ENCODE measurements around the gene CRYGN.

CRYGN gene

GRCh38 chr7:151426441-151426903 lies 13.5 kb downstream of the CRYGN start:
- DNase-seq (ENCODE audit: low read depth): no peak

GRCh38 chr7:151425670-151426440 lies 14.1 kb downstream of the CRYGN start:
- no peak for DNase-seq (ENCODE audit: low read depth)

- DNase-seq (ENCODE audit: low read depth): no peak
Measured at GRCh38 chr7:151424799-151425198, 15.1 kb downstream of the CRYGN start.

- no peak for DNase-seq (ENCODE audit: low read depth)
Measured at GRCh38 chr7:151423936-151424335, 16.0 kb downstream of the CRYGN start.

- no peak for DNase-seq (ENCODE audit: low read depth)
Measured at GRCh38 chr7:151423226-151423625, 16.7 kb downstream of the CRYGN start.

- DNase-seq (ENCODE audit: low read depth): no peak
Measured at GRCh38 chr7:151422212-151422611, 17.7 kb downstream of the CRYGN start.

- DNase-seq (ENCODE audit: low read depth): no peak
Measured at GRCh38 chr7:151420144-151420543, 19.8 kb downstream of the CRYGN start.

- DNase-seq (ENCODE audit: low read depth): no peak
Measured at GRCh38 chr7:151416941-151417315, 23.0 kb downstream of the CRYGN start.

GRCh38 chr7:151416112-151416940 lies 23.6 kb downstream of the CRYGN start:
- no peak for DNase-seq (ENCODE audit: low read depth)

GRCh38 chr7:151415375-151416105 lies 24.4 kb downstream of the CRYGN start:
- DNase-seq (ENCODE audit: low read depth): no peak

GRCh38 chr7:151413241-151413640 lies 26.7 kb downstream of the CRYGN start:
- DNase-seq (ENCODE audit: low read depth): no peak

- DNase-seq (ENCODE audit: low read depth): no peak
Measured at GRCh38 chr7:151412318-151412717, 27.6 kb downstream of the CRYGN start.

GRCh38 chr7:151411551-151411950 lies 28.4 kb downstream of the CRYGN start:
- no peak for DNase-seq (ENCODE audit: low read depth)

GRCh38 chr7:151410405-151411390 lies 29.2 kb downstream of the CRYGN start:
- DNase-seq (ENCODE audit: low read depth): no peak

GRCh38 chr7:151409667-151410404 lies 30.1 kb downstream of the CRYGN start, which contains the start of gene WDR86:
Gene WDR86 (minus strand): TSS chr7:151410038. CDS start chr7:151409589, 449 bp downstream.
- no peak for DNase-seq (ENCODE audit: low read depth)

GRCh38 chr7:151408839-151409666 lies 30.9 kb downstream of the CRYGN start:
- DNase-seq (ENCODE audit: low read depth): no peak

GRCh38 chr7:151408498-151408838 lies 31.5 kb downstream of the CRYGN start:
- DNase-seq (ENCODE audit: low read depth): no peak

GRCh38 chr7:151406886-151407583 lies 32.9 kb downstream of the CRYGN start:
- no peak for DNase-seq (ENCODE audit: low read depth)
